IMR-90 (cell line): ENCODE measurements around the gene CALHM6. TPM values are rescaled to one million over a fixed set of nuclear protein-coding genes. Genes with fewer than 3 reads are reported as not detected.

ENCODE experiments used
- ATAC-seq: fragments of 200-7000 bp; cut with Tn5 transposase; 2 replicates; pipeline ENCODE4 v1.9.1; 2020; ENCODE audit warnings: low read depth, mild to moderate bottlenecking, moderate library complexity
- BruUV-seq: library from RNA; stranded (reverse); fragments of 400-500 nt; replicated peaks from 2 replicates; lab custom pipeline; 2021; lab: Mats Ljungman, UMichigan
- CTCF ChIA-PET: fragments of 300-600 bp; formaldehyde crosslinking; extraction: SDS; loops from one replicate; lab custom pipeline; 2021; ENCODE audit warnings: antibody characterized with exemption; lab: Yijun Ruan, JAX
- POLR2A ChIA-PET: fragments of 300-600 bp; sonication (Branson Sonifier 250); formaldehyde crosslinking; loops from one replicate; lab custom pipeline; 2022; ENCODE audit warnings: antibody characterized with exemption; ENCODE audit not compliant: unreplicated experiment; lab: Charles Lee
- DNase-seq: peaks from one replicate; pipeline ENCODE4 v3.0.0; 2013
- H2AFZ ChIP-seq: replicated peaks from 2 replicates; pipeline ENCODE3; 2013; ENCODE audit warnings: low read length, mild to moderate bottlenecking; ENCODE audit not compliant: poor library complexity
- H2AK5ac ChIP-seq: 2 replicates; pipeline ENCODE4 v1.6.1; 2013; ENCODE audit warnings: low read depth, low read length, inconsistent platforms
- H2AK9ac ChIP-seq: replicated peaks from 2 replicates; pipeline ENCODE3; 2013; ENCODE audit warnings: mild to moderate bottlenecking, low read depth, low read length, moderate library complexity; ENCODE audit not compliant: poor library complexity
- H2BK120ac ChIP-seq: 2 replicates; pipeline ENCODE4 v1.6.1; 2013; ENCODE audit warnings: low read depth, low read length, inconsistent platforms
- H2BK15ac ChIP-seq: 3 replicates; pipeline ENCODE4 v1.6.1; 2013; ENCODE audit warnings: low read depth, low read length, inconsistent platforms
- H2BK20ac ChIP-seq: 2 replicates; pipeline ENCODE4 v1.6.1; 2013; ENCODE audit warnings: low read depth, mild to moderate bottlenecking, inconsistent platforms, low read length, moderate library complexity
- H2BK5ac ChIP-seq: 2 replicates; pipeline ENCODE4 v1.6.1; 2013; ENCODE audit warnings: mild to moderate bottlenecking, low read depth, low read length, inconsistent platforms; ENCODE audit not compliant: poor library complexity, severe bottlenecking
- H3K14ac ChIP-seq: replicated peaks from 2 replicates; pipeline ENCODE4 v1.6.1; 2013; ENCODE audit warnings: low read depth, low read length, inconsistent platforms
- H3K18ac ChIP-seq: 2 replicates; pipeline ENCODE4 v1.6.1; 2013; ENCODE audit warnings: low read depth, low read length, control low read depth
- H3K23ac ChIP-seq: 2 replicates; pipeline ENCODE4 v1.6.1; 2013; ENCODE audit warnings: low read depth, low read length, inconsistent platforms
- H3K27ac ChIP-seq: 2 replicates; pipeline ENCODE4 v1.5.1; 2013; ENCODE audit warnings: mild to moderate bottlenecking, control low read depth, low read length; ENCODE audit not compliant: insufficient read depth
- H3K27me3 ChIP-seq: 2 replicates; pipeline ENCODE4 v1.6.1; 2013; ENCODE audit warnings: low read length; ENCODE audit not compliant: control insufficient read depth, insufficient read depth
- H3K36me3 ChIP-seq: 2 replicates; pipeline ENCODE4 v1.6.1; 2013; ENCODE audit warnings: low read length, mixed read lengths; ENCODE audit not compliant: control insufficient read depth, insufficient read depth
- H3K4ac ChIP-seq: 2 replicates; pipeline ENCODE4 v1.6.1; 2013; ENCODE audit warnings: low read depth, low read length, inconsistent platforms
- H3K4me1 ChIP-seq: 2 replicates; pipeline ENCODE4 v1.6.1; 2013; ENCODE audit warnings: low read length, mixed read lengths; ENCODE audit not compliant: control insufficient read depth, insufficient read depth
- H3K4me2 ChIP-seq: 2 replicates; pipeline ENCODE4 v1.6.1; 2013; ENCODE audit warnings: low read depth, mild to moderate bottlenecking, control low read depth, low read length, moderate library complexity
- H3K4me3 ChIP-seq: 2 replicates; pipeline ENCODE4 v1.5.1; 2013; ENCODE audit warnings: low read depth, mild to moderate bottlenecking, control low read depth, low read length, moderate library complexity; ENCODE audit not compliant: insufficient read depth
- H3K56ac ChIP-seq: 2 replicates; pipeline ENCODE4 v1.6.1; 2013; ENCODE audit warnings: low read length, inconsistent platforms; ENCODE audit not compliant: insufficient read depth; ENCODE audit errors: extremely low read depth
- H3K79me1 ChIP-seq, 2 experiments: 2 replicates each; pipeline ENCODE4 v1.6.1; 2013; ENCODE audit warnings: low read length in 2 of 2, inconsistent platforms in 1 of 2, low read depth in 1 of 2
- H3K9ac ChIP-seq: 2 replicates; pipeline ENCODE4 v1.6.1; 2013; ENCODE audit warnings: low read depth, low read length, control low read depth
- H3K9me1 ChIP-seq: 2 replicates; pipeline ENCODE4 v1.6.1; 2013; ENCODE audit warnings: low read length, inconsistent platforms; ENCODE audit not compliant: insufficient read depth
- H3K9me3 ChIP-seq: 2 replicates; pipeline ENCODE4 v1.6.1; 2013; ENCODE audit warnings: low read length; ENCODE audit not compliant: control insufficient read depth, insufficient read depth
- H4K20me1 ChIP-seq: 2 replicates; pipeline ENCODE4 v1.6.1; 2013; ENCODE audit warnings: low read length, inconsistent platforms; ENCODE audit not compliant: insufficient read depth
- H4K5ac ChIP-seq: 2 replicates; pipeline ENCODE4 v1.6.1; 2013; ENCODE audit warnings: mild to moderate bottlenecking, low read depth, low read length, control low read depth
- H4K8ac ChIP-seq, 2 experiments: 2 replicates each; pipeline ENCODE4 v1.6.1; 2013; ENCODE audit warnings: low read depth in 2 of 2, low read length in 2 of 2, control low read depth in 1 of 2, inconsistent platforms in 1 of 2
- H4K91ac ChIP-seq: 2 replicates; pipeline ENCODE4 v1.6.1; 2013; ENCODE audit warnings: low read depth, low read length, inconsistent platforms; ENCODE audit not compliant: insufficient read depth
- BHLHE40 ChIP-seq: fragments of 150-350 bp; IDR thresholded peaks from 2 replicates; pipeline ENCODE4 v1.6.1; 2016; ENCODE audit warnings: mild to moderate bottlenecking, low read depth, low read length
- MAFK ChIP-seq: IDR thresholded peaks from 2 replicates; pipeline ENCODE4 v1.6.1; 2012; ENCODE audit warnings: low read depth, low read length, improper control_type of control experiment
- POLR2A ChIP-seq: IDR thresholded peaks from 2 replicates; pipeline ENCODE4 v1.6.1; 2012; ENCODE audit warnings: mild to moderate bottlenecking, low read depth, low read length
- RAD21 ChIP-seq: IDR thresholded peaks from 2 replicates; pipeline ENCODE4 v1.6.1; 2012; ENCODE audit warnings: low read length, improper control_type of control experiment
- WGBS, 2 experiments: methylation state at CpG; one replicate each; pipeline versions ENCODE4 v1.1.5 to v1.1.7; 2013; ENCODE audit warnings: missing lambda C conversion rate in 2 of 2; ENCODE audit not compliant: insufficient read length in 1 of 2; ENCODE audit errors: extremely low coverage in 2 of 2; 5-methylcytosine and 5-hydroxymethylcytosine counted together
- dilution Hi-C: fragments of 300-500 bp; cut with HindIII; formaldehyde crosslinking; loops from one replicate; pipeline ENCODE4 v1.14.3; 2018; ENCODE audit warnings: low sequenced_read_pairs; ENCODE audit not compliant: unreplicated experiment
- in situ Hi-C: fragments of 300-500 bp; cut with MboI; formaldehyde crosslinking; loops from 3 replicates; pipeline ENCODE4 v1.14.3; 2019; ENCODE audit warnings: low sequenced_read_pairs, inconsistent platforms, mixed read lengths
- intact Hi-C: fragments of 100-400 bp; cut with micrococcal nuclease; formaldehyde crosslinking; loops from 2 replicates; pipeline ENCODE4 v1.10.0; 2022
- polyA plus RNA-seq, 3 experiments: library from polyadenylated mRNA; depleted of rRNA; stranded (reverse); fragments of >200 nt; gene quantifications; 2 replicates each; pipeline ENCODE4 v1.2.3, GENCODE V29; 2012; ENCODE audit warnings: low replicate concordance in 1 of 3
- total RNA-seq: library from RNA; depleted of rRNA; stranded (reverse); fragments of >200 nt; gene quantifications from 2 replicates; pipeline ENCODE4 v1.2.3, GENCODE V29; 2012

Gene CALHM6
- total and polyA plus RNA-seq, 2 of the 4 experiments (the other 2 are of a cell fraction), result 0.72 to 1.5 TPM

DNA sequence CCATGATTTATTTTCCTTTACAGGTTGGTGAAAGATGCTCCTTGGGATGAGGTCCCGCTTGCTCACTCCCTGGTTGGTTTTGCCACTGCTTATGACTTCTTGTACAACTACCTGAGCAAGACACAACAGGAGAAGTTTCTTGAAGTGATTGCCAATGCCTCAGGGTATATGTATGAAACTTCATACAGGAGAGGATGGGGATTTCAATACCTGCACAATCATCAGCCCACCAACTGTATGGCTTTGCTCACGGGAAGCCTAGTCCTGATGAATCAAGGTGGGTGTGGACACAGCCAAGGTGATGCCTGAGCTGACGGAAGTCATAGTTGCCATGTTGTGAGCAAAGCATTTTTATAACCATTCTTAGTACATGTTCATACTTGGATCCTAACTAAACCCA lies 34.6 kb upstream of the CALHM6 start:
- H2BK15ac ChIP-seq, result no peak overlapping the region
- no peak overlapping the region for H2AK9ac ChIP-seq
- H4K20me1 ChIP-seq, result peaks cover 7% of the 10 kb centered on the region; the same call in 1 of the 2 replicates
- ATAC-seq, result no peak
- in situ Hi-C loops, result loop anchor here (25.0 kb wide), 1 partner anchor 139 kb away; the partner anchor contains the start of gene TSPYL1
- H3K4me3 ChIP-seq, result no peak overlapping the region
- no peak overlapping the region for H3K27ac ChIP-seq
- dilution Hi-C loops, result no loop called here
- H2BK5ac ChIP-seq, result no peak overlapping the region
- H3K79me1 ChIP-seq, result peaks cover 19 to 45% of the 10 kb centered on the region in 2 experiments; a peak in 3 of 4 replicates
- BruUV-seq, result no TSS peak
- H4K91ac ChIP-seq, result no peak overlapping the region
- no peak overlapping the region for H3K56ac ChIP-seq
- no peaks in the 10 kb centered on the region for H3K27me3 ChIP-seq
- peaks cover 2% of the 10 kb centered on the region for H3K9me1 ChIP-seq
- POLR2A ChIA-PET, result no interaction called here
- H3K36me3 ChIP-seq, result peaks cover 15% of the 10 kb centered on the region
- CTCF ChIA-PET, result no interaction called here
- TF ChIP-seq BHLHE40 (no peak), RAD21 (no peak), MAFK (no peak), POLR2A (no peak)
- intact Hi-C loops, result no loop called here
- no peak overlapping the region for H3K18ac ChIP-seq
- H3K23ac ChIP-seq, result no peak overlapping the region
- DNase-seq, result no peak
- H3K4me2 ChIP-seq, result no peak overlapping the region
- H3K9me3 ChIP-seq, result no peaks in the 10 kb centered on the region
- no peak overlapping the region for H4K5ac ChIP-seq
- no peak overlapping the region for H2AK5ac ChIP-seq
- no CpG with 5 or more reads among the region's 3 CpGs for WGBS, 2 experiments
- H3K4ac ChIP-seq, result no peak overlapping the region
- peaks cover 2% of the 10 kb centered on the region for H3K4me1 ChIP-seq
- no peak overlapping the region for H2AFZ ChIP-seq
- no peak overlapping the region for H4K8ac ChIP-seq
- H3K9ac ChIP-seq, result no peak overlapping the region
- no peak overlapping the region for H3K14ac ChIP-seq
- H2BK20ac ChIP-seq, result no peak overlapping the region
- no peak overlapping the region for H2BK120ac ChIP-seq
